Measurements from ENCODE around the gene RDH14.

The RDH14 gene

DNA sequence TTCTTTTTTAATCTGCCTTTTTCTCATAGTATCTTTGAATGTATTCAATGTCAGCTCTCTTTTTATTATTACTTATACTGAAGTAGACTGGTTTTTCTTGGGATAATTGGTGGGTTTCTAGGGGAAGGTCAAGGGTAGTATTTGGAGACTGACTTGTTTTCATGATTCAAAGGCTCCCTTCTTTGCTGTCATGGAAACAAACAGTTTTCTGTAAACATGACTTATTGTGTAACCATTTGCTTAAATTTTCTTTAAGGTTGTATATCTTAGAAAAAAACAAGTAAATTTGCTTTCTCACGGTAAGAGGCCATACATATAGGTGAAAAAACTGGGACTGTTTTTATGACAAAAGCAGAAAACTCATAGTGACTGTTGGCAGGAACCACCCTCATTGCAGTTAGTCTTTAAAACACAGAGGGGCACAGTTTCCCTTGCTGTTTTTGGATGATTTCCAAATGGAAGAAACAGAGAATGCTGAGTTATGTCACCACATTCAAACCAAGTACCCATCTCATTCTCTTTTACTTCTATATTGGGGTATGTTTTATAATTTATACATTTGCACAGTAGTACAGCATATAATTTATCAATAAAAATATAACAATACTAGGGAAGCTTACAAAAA lies 5.8 kb upstream of the RDH14 start:
- no peak for DNase-seq (ENCODE audit: low read depth in 2 of 2)

DNA sequence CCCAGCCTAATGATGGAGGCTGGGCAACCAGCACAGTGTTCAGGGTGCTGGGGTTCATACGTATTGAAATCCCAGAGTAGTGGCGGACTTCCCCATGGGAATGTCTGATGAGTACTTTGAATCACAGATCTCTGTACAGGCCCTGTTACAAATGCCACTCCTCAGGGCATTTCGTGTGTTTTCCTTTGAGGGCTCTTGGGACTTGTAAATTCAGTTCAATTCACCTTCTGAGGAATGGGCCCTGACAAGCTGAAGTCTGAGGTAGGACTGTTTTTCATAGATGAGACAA lies 288 bp upstream of the RDH14 start:
- DNase-seq (ENCODE audit: low read depth in 2 of 2) = no peak

GRCh38 chr2:18559531-18560030 lies 872 bp downstream of the RDH14 start:
- DNase-seq (ENCODE audit: low read depth in 2 of 2) = no peak

DNA sequence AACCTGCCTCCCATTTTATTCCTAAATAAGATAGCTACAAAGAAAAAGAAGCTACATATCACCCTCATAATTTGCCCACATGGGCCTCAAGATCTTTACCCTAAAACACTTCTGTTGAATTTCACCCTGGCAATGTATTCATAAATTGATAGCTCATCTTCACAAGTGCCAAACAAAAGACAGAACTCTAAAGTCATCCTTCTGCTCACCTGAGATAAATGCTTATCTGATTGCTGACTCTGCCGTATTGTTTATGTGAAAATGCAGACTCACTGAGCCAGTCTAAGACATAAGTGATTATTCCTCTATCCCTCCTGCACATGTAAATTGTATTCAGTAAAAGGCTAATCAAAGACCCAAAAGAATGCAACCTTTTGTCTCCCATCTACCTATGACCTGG lies 2.0 kb downstream of the RDH14 start:
- DNase-seq (ENCODE audit: low read depth in 2 of 2) = no peak

- no peak for DNase-seq (ENCODE audit: low read depth in 2 of 2)
Observed at GRCh38 chr2:18557121-18557520, 3.3 kb downstream of the RDH14 start.

GRCh38 chr2:18552351-18553077 lies 7.9 kb downstream of the RDH14 start:
- DNase-seq (ENCODE audit: low read depth in 2 of 2) = no peak

GRCh38 chr2:18551623-18552022 lies 8.8 kb downstream of the RDH14 start:
- DNase-seq (ENCODE audit: low read depth in 2 of 2) = no peak

DNA sequence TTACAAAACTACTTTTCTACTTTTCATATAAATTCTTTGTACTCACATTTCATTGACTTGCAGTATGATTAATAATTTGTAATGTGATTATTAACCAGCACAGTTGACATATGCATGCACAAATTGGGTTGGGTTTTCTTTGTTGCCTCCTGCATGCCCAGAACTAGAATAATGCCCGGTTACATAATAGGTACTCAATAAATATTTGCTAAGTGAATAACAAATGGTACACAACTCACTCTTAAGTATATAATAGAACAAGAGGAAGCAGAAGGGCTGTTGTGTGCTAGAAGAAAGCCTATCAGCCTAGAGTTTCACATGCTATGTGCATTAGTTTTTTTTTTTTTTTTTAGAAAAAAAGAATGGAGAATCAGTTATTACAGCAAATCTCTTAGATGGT lies 9.3 kb downstream of the RDH14 start:
- no peak for DNase-seq (ENCODE audit: low read depth in 2 of 2)

GRCh38 chr2:18550433-18550832 lies 10.0 kb downstream of the RDH14 start:
- no peak for DNase-seq (ENCODE audit: low read depth in 2 of 2)

GRCh38 chr2:18549083-18549482 lies 11.4 kb downstream of the RDH14 start:
- no peak for DNase-seq (ENCODE audit: low read depth in 2 of 2)

GRCh38 chr2:18548621-18549020 lies 11.8 kb downstream of the RDH14 start:
- no peak for DNase-seq (ENCODE audit: low read depth in 2 of 2)

DNA sequence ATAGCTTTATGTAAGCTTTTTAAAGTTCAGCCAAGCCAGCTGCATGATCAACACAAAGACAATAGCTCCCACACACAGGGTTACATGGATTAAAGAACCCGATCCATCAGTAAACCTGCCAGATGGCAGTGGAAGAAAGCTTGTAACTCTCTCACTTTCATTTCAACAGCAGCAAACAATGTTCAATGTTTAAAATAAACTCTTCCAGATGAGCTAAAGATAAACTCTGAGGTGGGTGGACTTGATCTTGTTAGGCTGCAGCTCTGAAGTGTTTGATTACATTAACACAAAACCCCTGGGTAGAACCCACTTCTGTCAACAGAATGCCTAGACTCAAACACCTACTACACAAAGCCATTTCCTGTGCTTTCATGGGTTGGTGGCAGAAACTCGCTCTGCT lies 13.9 kb downstream of the RDH14 start:
- no peak for DNase-seq (ENCODE audit: low read depth in 2 of 2)

DNA sequence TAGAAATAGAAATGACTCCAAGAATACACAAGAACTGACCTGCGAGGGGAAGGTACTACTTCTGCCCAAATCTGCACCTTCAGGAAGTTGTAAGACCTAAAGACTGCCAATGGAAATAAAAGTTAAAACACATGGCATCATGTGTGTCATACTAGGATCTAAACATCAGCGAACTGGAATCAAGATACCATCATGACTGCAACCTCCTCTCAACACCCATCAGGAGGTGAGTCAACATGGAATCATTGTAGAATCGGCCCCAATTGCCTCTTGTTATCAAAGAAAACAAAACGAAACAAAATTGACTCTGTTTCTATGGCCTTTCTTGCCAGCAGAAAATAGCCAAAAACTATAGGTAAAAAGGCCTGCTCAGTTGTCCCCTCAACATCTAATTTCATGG lies 15.1 kb downstream of the RDH14 start:
- DNase-seq (ENCODE audit: low read depth in 2 of 2) = no peak

DNA sequence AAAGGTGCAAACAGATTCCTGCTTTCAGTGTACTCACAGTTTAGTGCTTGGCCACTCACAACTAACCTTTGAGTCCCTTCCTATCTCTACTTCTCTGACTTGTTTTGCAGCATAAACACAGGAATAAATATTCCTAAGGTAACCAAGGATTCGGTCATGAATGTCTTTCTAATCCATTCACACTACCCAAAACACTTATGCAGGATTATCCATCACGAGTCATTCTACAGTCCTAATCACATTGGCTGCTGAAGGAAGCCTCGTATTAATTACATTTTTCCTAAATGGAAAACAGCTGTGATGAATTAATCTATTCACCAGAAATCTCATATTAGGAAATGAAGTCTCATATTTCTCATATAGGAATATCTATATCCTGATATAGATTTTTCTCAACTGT lies 16.3 kb downstream of the RDH14 start:
- DNase-seq (ENCODE audit: low read depth in 2 of 2) = no peak

- no peak for DNase-seq (ENCODE audit: low read depth in 2 of 2)
Observed at GRCh38 chr2:18540872-18541271, 19.6 kb downstream of the RDH14 start.

DNA sequence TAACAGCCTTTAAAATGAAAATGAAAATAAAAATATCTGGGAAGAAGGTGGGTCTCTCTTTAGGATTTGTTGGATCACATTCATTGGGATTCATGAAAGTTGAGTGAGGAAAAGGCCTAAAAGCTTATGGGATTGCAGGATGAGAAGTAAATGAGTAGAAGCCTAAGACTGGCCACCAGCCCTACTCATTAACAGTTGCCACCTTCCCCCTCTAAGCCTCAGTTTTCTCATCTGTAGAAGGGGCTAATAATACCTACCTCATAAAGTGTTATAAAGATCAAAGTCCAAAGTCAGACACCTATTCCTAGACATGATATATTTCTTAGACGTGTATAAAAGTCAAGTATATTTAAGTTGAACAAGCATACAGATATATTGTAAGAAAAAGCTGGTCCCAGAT lies 23.8 kb downstream of the RDH14 start:
- DNase-seq (ENCODE audit: low read depth in 2 of 2) = no peak

DNA sequence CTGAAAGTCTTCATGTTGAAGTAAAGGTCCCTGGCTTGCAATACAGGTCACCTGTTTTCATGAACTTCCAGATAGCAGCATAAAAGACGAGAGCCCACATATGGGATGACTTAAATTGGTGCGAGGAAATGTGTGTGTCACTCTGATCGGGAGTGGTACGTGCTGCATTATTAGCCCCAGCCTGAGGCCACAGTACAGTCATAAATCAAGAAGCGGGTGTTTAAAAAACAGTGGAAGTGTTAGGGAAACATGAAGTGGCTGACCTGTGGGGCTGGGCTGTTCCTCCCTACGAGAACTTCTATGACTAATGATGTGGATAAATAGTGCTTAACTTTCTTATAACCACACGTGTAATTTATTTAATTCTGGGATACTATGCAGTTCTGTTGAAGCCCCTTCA lies 24.4 kb downstream of the RDH14 start:
- DNase-seq (ENCODE audit: low read depth in 2 of 2) = no peak

GRCh38 chr2:18531194-18531593 lies 29.3 kb downstream of the RDH14 start:
- DNase-seq (ENCODE audit: low read depth in 2 of 2) = no peak

- DNase-seq (ENCODE audit: low read depth in 2 of 2) = no peak
Observed at GRCh38 chr2:18527822-18528221, 32.6 kb downstream of the RDH14 start.

DNA sequence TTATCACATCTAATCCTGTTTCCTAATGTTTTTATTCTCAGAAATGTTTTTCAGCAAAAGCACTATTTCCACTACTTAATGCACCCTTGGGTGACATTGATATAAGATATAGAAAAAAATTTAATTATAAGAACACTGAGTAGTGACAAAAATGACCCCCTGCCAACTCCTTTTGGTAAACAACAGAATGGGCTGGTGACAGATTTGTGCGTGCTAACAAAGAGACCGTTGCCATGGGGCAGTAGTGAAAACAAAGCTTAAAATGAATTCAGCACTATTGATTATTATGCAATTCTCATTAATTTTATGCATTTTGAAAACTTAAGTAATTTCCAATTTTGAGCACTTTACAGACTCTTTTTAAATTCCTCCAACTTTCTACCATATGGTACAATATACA lies 33.1 kb downstream of the RDH14 start:
- no peak for DNase-seq (ENCODE audit: low read depth in 2 of 2)

DNA sequence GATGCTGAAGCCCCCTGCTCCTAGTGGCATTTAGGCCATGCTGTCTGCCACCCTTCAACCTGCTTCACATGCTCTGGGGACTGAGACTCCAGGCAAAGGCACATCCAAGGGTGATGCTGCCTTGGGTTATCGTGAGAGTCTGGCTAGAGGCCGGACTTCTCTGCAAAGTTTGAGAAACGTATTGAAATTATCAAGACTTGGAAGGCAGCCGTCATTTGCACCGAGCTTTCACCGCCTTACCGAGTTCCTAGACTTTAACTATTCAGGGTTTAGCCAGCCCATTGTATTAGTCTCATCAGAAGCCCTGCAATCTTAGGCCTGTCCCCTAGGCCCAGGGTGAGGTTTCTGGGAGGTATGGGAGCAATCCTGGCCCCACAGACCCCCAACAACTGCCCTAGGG lies 34.0 kb downstream of the RDH14 start:
- no peak for DNase-seq (ENCODE audit: low read depth in 2 of 2)

DNA sequence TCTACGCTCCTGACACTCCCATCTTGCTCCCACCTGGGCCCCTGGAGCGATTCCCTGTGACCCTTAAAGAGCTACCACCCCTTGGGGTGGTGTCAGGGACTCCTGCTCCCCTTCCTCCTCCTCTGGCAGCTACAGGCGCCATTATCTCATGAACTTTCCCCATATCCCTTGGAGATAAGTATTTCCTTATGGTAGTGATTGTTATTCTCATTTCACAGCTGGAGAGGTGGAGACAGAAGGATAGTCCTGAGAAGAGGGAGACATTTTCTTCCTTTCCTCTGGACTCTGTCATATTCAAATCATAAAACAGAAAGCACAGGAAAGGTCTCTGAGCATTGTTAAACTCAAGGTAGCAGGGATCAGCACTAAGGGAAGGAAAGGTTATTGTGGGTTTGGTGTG lies 34.6 kb downstream of the RDH14 start:
- DNase-seq (ENCODE audit: low read depth in 2 of 2) = no peak

- DNase-seq (ENCODE audit: low read depth in 2 of 2) = no peak
Observed at GRCh38 chr2:18525236-18525635, 35.2 kb downstream of the RDH14 start.
